ENCODE measurements around the gene RHBDD1.

Gene RHBDD1

GRCh38 chr2:226943862-226944620 is 108.2 kb downstream of the RHBDD1 start:
- no peak for DNase-seq

GRCh38 chr2:226953206-226953605 is 117.4 kb downstream of the RHBDD1 start:
- no peak for DNase-seq

GRCh38 chr2:226953826-226954225 is 118.0 kb downstream of the RHBDD1 start:
- no peak for DNase-seq

DNA sequence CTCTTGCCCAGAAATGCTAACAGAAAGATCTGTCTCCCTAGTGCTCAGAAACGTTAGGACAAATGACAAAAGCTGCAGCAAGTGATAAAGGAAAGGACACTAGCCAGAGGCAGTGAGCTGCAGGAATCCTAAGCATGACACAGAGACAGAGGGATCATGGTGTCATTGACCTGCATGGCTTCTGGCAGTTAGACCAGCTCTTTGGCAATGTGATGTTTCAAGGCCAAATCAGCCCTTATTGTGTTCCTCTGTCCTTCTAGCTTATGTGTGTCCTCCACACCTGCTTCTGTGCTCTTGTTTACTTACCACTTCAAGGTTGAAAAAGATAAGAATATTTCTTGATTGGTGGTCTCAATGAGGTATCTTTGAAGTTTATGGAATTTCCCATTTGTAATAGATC is 120.8 kb downstream of the RHBDD1 start:
- no peak for DNase-seq

- DNase-seq = no peak
These were observed 123.6 kb downstream of the RHBDD1 start for GRCh38 chr2:226959418-226959817.

DNA sequence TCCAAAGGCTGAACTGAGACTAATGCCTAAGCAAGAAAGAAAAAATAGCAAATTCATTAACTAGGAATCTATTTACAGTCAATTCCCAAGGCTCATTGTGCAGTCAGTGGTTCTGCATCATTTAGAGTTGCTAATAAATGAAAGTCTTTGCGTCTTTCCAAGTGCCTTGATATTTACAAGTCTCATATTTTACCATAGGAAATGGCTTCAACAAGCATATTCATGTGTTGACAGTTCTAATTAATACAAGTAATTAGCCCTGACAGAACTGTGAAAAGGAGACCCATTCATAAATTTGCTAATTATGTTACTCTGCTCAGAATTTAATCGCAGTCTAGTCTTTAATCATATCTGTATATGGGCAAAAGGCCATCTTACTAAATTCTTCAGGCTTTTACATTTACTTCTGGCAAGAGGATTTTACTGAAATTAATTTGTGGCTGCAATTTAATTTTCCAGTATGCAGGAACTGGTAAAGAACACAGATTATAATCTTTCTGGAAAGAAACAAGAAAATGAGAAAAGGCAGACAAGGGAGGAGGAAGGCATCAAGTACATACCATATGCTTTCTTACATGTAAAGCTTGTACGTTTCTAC is 126.4 kb downstream of the RHBDD1 start:
- DNase-seq = no peak

- DNase-seq = no peak
These were observed 127.7 kb downstream of the RHBDD1 start for GRCh38 chr2:226963528-226963927.

GRCh38 chr2:226965376-226965775 is 129.5 kb downstream of the RHBDD1 start:
- no peak for DNase-seq

- no peak for DNase-seq
These were observed 133.7 kb downstream of the RHBDD1 start for GRCh38 chr2:226969417-226970080.

DNA sequence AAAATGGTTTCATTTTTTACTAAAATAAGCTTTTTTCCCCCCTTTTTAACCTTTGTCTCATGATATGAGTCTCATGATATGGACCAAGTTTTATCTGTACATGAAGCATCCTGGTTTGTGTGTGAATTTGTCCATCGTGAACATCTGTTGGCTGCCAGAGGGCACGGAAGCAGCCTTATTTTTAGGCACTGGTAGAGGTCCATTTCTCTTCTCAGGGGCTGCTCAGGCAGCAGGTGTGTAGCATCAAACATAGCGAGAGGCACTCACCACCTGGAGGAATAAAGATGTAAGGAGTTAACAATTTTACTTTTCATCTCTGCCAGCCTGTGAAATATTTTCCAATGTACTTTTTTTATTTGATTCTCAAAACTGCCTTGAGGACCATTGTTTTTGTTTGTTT is 134.5 kb downstream of the RHBDD1 start:
- DNase-seq = no peak

DNA sequence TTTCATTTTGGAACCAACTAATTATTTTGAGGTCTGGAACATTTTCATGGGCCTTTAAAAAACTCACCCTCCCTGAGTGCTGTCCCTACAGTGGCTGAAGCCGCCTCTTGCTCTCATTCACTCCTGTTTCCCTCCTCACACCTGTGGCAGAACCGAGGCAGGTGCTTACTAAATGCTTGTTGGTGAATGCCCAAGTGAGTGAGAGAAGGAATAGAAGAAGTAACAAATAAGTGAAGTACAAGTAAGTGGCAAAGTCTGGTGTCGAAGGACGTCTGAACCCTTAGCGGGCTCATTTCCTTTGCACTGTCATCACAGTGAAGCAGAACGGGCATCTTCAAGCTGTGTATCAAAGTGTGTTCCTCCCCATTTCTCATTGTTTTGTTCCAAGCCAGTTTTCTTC is 135.2 kb downstream of the RHBDD1 start:
- DNase-seq = no peak

- DNase-seq = no peak
These were observed 135.9 kb downstream of the RHBDD1 start for GRCh38 chr2:226971770-226972169.

DNA sequence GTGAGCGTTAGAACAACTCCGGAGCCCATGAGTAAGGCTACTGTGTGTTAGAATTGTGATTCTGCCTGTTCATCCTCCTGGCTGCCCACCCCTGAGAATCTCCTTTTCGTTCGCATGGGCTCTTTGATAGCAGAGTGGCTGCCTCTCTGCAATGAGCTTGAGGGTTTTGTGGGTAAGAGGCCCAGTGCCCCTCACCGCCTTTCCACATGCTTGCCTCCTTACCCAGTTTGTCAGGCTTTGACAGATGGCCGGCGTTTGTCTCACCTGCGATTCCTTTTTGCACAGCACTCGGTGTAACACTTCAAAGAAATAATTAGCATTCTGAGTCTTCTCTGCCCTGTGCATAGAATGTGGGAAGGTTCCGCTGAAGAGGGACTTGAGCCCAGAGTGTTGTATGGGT is 138.0 kb downstream of the RHBDD1 start:
- no peak for DNase-seq

DNA sequence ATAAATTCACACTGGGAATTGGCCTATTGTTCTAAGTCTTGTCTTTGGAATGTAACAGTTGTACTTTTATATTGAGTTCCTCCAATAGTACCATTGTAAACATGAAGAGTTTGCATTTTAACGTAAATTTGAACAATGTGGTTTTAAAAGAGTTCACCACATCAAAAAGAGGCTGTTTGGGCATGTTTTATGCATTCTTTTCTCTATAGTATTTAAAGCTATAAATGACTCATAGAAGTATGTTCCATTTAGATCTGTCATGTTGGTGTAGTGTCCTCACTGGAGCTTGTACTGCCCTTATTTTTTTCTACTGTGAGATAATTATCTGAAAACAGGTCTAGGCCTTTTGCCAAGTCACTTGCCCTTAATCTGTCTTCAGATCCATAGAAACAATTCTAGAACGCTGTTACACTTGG is 141.9 kb downstream of the RHBDD1 start:
- DNase-seq = no peak

DNA sequence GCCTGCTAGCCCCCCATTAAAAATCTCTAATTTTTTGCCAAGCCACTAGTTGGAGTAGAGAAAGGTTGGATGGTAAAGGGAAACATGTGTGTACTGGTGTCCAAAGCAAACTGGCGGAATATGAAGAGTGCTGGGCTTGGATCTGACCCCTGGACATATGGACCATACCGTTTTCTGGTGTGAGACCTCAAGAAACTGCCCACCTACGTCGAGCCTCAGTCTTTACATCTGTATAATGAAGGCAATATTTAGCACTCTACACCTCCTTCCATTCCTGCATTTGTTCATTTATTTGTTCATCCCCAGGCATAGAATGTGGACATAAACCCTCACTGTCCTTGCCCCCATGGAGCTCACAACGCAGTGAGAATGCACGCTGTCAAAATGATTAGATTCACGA is 142.4 kb downstream of the RHBDD1 start:
- DNase-seq = no peak

DNA sequence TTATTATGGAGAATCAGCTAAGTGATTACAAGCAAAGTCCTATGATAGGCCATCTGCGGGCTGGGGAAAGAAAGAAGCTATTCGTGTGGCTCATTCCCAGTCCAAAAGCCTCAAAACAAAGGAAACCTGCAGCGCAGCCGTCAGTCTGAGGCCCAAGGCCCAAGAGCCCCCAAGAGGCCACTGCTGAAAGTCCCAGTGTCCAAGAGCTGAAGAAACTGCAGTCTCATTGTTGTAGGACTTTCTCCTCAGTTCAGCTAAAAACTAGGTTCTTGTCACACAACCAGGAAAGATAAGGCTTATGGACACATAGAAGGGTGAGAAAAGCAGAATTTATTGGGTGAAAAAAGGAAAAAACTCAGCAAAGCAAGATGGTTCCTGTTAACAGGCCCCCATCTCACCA is 143.2 kb downstream of the RHBDD1 start:
- no peak for DNase-seq

DNA sequence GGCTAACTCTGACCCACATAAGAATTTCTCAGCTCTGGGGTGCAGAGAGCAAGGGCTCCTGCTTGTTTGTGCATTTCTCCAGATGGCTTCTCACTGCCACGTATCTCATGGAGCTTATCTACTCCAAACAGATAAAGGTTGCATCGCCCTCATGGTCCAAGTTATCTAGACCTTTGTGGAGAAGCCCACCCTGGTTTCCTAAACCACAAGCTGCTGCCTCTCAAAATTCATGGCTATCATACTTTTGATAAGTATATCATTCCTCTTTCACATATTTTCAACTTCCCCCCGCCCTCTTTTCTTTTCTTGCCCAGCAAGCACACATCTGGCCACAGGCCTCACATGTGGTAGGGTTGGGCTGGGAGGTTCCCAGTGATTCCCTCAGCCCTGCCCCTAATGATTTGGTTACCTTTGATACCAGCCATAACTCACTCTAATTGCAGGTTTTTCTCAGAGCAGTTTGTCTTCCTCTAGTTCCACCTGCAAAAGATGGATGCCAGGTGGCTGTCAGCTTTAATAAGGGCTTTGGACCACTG is 146.0 kb downstream of the RHBDD1 start:
- no peak for DNase-seq

GRCh38 chr2:226983895-226984749 is 148.3 kb downstream of the RHBDD1 start:
- DNase-seq = no peak

- no peak for DNase-seq
These were observed 149.1 kb downstream of the RHBDD1 start for GRCh38 chr2:226984750-226985582.

GRCh38 chr2:226985583-226985946 is 149.7 kb downstream of the RHBDD1 start:
- no peak for DNase-seq

DNA sequence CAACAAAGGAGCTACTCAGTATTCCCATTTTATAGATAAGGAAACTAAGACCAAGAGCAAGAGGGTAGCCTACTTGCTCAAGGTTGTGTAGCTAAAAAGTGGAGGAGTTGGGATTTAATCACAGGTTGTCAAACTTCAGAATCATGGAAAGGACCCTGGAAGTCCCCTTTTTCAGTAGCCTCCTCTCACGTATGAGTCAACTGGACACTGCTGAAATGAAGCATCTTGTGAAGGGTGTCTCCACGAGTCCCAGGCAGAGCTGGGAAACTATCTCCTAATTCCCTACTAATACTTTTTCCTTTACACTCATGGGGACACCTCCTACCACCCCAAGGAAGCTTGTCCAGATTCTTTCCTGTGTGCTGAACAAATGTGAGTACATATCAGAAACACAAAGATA is 155.8 kb downstream of the RHBDD1 start:
- DNase-seq = no peak

DNA sequence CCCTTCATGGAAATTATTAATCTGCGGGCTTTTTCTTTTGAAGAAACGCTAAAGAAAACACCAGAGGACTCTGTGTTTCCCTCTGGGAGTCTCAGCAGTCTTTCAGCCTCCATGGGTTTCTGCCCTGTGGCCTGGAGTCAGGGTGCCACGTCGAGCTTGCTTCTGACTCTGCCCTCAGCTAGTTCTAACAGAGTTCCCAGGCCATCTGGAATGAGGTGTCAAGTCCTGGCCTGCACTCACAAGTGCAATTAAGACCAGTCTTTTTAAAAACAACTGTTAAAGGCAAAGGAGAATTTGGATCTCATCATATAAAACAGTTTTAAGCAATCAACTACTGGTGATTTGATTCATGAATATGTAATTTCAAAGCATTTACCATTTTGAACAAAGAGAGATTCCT is 157.3 kb downstream of the RHBDD1 start:
- no peak for DNase-seq
